Panc1 (cell line): ENCODE data around the gene TTLL5. TPM values are rescaled to one million over a fixed set of nuclear protein-coding genes. Genes with fewer than 3 reads are reported as not detected.

Experiments used
- ATAC-seq: fragments of 200-7000 bp; cut with Tn5 transposase; 2 replicates; pipeline ENCODE4 v1.9.1; 2020; ENCODE audit warnings: mild to moderate bottlenecking, moderate library complexity
- BruUV-seq: library from RNA; stranded (reverse); fragments of 400-500 nt; replicated peaks from 2 replicates; lab custom pipeline; 2021; lab: Mats Ljungman, UMichigan
- CTCF ChIA-PET: fragments of 300-600 bp; sonication (Branson Sonifier 250); formaldehyde crosslinking; loops from one replicate; lab custom pipeline; 2022; ENCODE audit warnings: antibody characterized with exemption; lab: Charles Lee
- POLR2A ChIA-PET: fragments of 300-600 bp; sonication (Branson Sonifier 250); formaldehyde crosslinking; loops from one replicate; lab custom pipeline; 2022; ENCODE audit warnings: antibody characterized with exemption; lab: Charles Lee
- DNase-seq: peaks from one replicate; pipeline ENCODE4 v3.0.0-alpha.2; 2010; ENCODE audit warnings: low read depth, low spot score
- H3K27ac ChIP-seq: 2 replicates; pipeline ENCODE4 v1.5.1; 2011; ENCODE audit warnings: mild to moderate bottlenecking, low read length, inconsistent platforms
- H3K27me3 ChIP-seq: fragments of 200-500 bp; sonication (Bioruptor generic); 2 replicates; pipeline ENCODE4 v1.6.0; 2014; ENCODE audit warnings: low read length, inconsistent platforms; ENCODE audit not compliant: control insufficient read depth, insufficient read depth
- H3K36me3 ChIP-seq: fragments of 200-500 bp; sonication (Bioruptor generic); 2 replicates; pipeline ENCODE4 v1.5.1; 2014; ENCODE audit warnings: inconsistent platforms, mild to moderate bottlenecking, low read length, moderate library complexity; ENCODE audit not compliant: control insufficient read depth, insufficient read depth
- H3K4me1 ChIP-seq: 2 replicates; pipeline ENCODE4 v1.5.1; 2011; ENCODE audit warnings: inconsistent platforms, mild to moderate bottlenecking, low read length, moderate library complexity; ENCODE audit not compliant: control insufficient read depth, insufficient read depth
- H3K4me3 ChIP-seq, 2 experiments: 2 replicates each; pipeline ENCODE4 v1.5.1; 2011 to 2012; ENCODE audit warnings: low read depth in 2 of 2, low read length in 2 of 2, mild to moderate bottlenecking in 2 of 2, inconsistent platforms in 1 of 2, moderate library complexity in 1 of 2
- H3K9me3 ChIP-seq: fragments of 200-500 bp; sonication (Bioruptor generic); 2 replicates; pipeline ENCODE4 v1.5.1; 2014; ENCODE audit warnings: low read depth, mild to moderate bottlenecking, inconsistent platforms, low read length, moderate library complexity; ENCODE audit not compliant: control insufficient read depth, insufficient read depth
- CTCF ChIP-seq: fragments of 450-650 bp; IDR thresholded peaks from 2 replicates; pipeline ENCODE4 v1.5.1; 2017; ENCODE audit warnings: mild to moderate bottlenecking
- POLR2AphosphoS5 ChIP-seq: IDR thresholded peaks from 2 replicates; pipeline ENCODE4 v1.6.1; 2012; ENCODE audit warnings: mild to moderate bottlenecking, low read depth, low read length, moderate library complexity
- REST ChIP-seq, 2 experiments: IDR thresholded peaks; 2 replicates each; pipeline ENCODE4 v1.6.1; 2011 to 2012; ENCODE audit warnings: low read depth in 2 of 2, control low read depth in 1 of 2, low read length in 1 of 2, mild to moderate bottlenecking in 1 of 2, moderate library complexity in 1 of 2; ENCODE audit not compliant: insufficient read depth in 1 of 2
- SIN3A ChIP-seq: IDR thresholded peaks from 2 replicates; pipeline ENCODE4 v1.6.1; 2012; ENCODE audit warnings: low read depth, mild to moderate bottlenecking, low read length, moderate library complexity, borderline replicate concordance; ENCODE audit not compliant: insufficient read depth
- TCF7L2 ChIP-seq: IDR thresholded peaks from 2 replicates; pipeline ENCODE4 v1.6.1; 2011; ENCODE audit warnings: mild to moderate bottlenecking, low read depth, low read length, inconsistent platforms
- in situ Hi-C: cut with HindIII; loops from 2 replicates; pipeline ENCODE4 v1.10.0; 2016; ENCODE audit warnings: low sequenced_read_pairs, low pct_unique_long_range_greater_than_20kb
- intact Hi-C: fragments of 100-400 bp; cut with micrococcal nuclease; formaldehyde crosslinking; loops from one replicate; pipeline ENCODE4 v1.10.0; 2022; ENCODE audit not compliant: unreplicated experiment
- total RNA-seq: library from RNA; stranded (reverse); gene quantifications from one replicate; pipeline ENCODE4 v1.2.1, GENCODE V29; 2021; ENCODE audit not compliant: unreplicated experiment

The TTLL5 gene
- total RNA-seq, 1 experiment from 2014 or later: 23.5 TPM

GRCh38 chr14:75829316-75829715 lies 168.3 kb downstream of the TTLL5 start:
- ChIA-PET CTCF (no interaction called here), POLR2A (no interaction called here)
- Histone ChIP-seq H3K4me1 (peaks cover 5% of the 10 kb centered on the region), H3K4me3 (no peak overlapping the region), H3K27ac (no peak overlapping the region), H3K36me3 (no peaks in the 10 kb centered on the region), H3K27me3 (no peaks in the 10 kb centered on the region), H3K9me3 (no peaks in the 10 kb centered on the region)
- no peak for ATAC-seq
- no peak for DNase-seq
- no TSS peak for BruUV-seq
- in situ Hi-C loops (no loop called here), intact Hi-C loops (no loop called here)
- TF ChIP-seq TCF7L2: no peak
- TF ChIP-seq SIN3A: no peak
- TF ChIP-seq CTCF: no peak
- TF ChIP-seq POLR2AphosphoS5: no peak
- TF ChIP-seq REST (IDR thresholded peaks at IDR 0.05; ENCODE audit: insufficient read depth in 1 of 2, low read depth in 2 of 2, low read length in 1 of 2): no peak

GRCh38 chr14:75831455-75831854 lies 170.4 kb downstream of the TTLL5 start:
- in situ Hi-C loops: no loop called here
- Histone ChIP-seq H3K4me1 (peaks cover 5% of the 10 kb centered on the region), H3K4me3 (peak overlapping the region in 1 of 2 experiments; percentile 27; a peak in 2 of 4 replicates), H3K36me3 (no peaks in the 10 kb centered on the region), H3K27me3 (no peaks in the 10 kb centered on the region), H3K9me3 (no peaks in the 10 kb centered on the region), H3K27ac (peak overlapping the region; percentile 61; the same call in 1 of the 2 replicates)
- no TSS peak for BruUV-seq
- DNase-seq (no peak), ATAC-seq (peak; percentile 69)
- CTCF ChIA-PET: no interaction called here
- no peak for TF ChIP-seq SIN3A
- TF ChIP-seq CTCF: no peak
- no peak for TF ChIP-seq TCF7L2
- TF ChIP-seq REST (IDR thresholded peaks at IDR 0.05; ENCODE audit: insufficient read depth in 1 of 2, low read depth in 2 of 2, low read length in 1 of 2): no peak
- no peak for TF ChIP-seq POLR2AphosphoS5
- intact Hi-C loops: no loop called here
- POLR2A ChIA-PET: interaction anchor here (0.6 kb wide), 1 partner anchor 162 kb away, joined by 4 read pairs; no protein-coding TSS in a partner anchor
